ENCODE data around the gene SH3D21. TPM values are rescaled to one million over a fixed set of nuclear protein-coding genes. Genes with fewer than 3 reads are reported as not detected.

SH3D21 gene
- total RNA-seq, 1 donor from 2014 or later = 1.7 TPM

DNA sequence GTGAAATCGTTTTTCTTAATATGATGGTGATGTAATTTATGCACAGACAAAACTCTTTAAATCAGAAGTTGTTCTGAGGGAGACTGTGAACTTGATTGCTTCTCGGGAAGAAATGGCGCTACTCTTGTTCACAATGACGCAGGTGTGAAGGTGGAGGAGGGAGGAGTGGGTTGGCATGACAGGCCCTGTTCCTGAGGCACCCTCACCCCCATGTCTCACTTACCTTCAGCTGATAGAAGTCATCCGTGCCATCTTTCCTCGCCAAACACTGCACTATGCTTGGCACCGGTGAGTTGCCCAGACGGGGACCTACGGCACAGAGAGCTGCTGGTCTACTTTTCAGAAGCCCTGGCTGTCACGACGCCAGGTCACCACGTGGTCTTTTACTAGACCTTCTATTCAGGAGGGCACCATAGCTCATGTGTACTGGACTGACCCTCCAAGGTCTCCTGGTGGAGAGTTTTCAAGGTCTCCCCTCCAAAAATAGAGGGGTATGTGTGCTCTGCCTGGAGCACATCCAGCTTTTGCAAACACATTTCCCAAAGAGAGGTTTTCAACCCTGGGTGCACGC lies 52.4 kb downstream of the SH3D21 start:
- TF ChIP-seq, protein P1, sequence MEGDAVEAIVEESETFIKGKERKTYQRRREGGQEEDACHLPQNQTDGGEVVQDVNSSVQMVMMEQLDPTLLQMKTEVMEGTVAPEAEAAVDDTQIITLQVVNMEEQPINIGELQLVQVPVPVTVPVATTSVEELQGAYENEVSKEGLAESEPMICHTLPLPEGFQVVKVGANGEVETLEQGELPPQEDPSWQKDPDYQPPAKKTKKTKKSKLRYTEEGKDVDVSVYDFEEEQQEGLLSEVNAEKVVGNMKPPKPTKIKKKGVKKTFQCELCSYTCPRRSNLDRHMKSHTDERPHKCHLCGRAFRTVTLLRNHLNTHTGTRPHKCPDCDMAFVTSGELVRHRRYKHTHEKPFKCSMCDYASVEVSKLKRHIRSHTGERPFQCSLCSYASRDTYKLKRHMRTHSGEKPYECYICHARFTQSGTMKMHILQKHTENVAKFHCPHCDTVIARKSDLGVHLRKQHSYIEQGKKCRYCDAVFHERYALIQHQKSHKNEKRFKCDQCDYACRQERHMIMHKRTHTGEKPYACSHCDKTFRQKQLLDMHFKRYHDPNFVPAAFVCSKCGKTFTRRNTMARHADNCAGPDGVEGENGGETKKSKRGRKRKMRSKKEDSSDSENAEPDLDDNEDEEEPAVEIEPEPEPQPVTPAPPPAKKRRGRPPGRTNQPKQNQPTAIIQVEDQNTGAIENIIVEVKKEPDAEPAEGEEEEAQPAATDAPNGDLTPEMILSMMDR (IDR thresholded peaks at IDR 0.05; ENCODE audit: insufficient read depth, low read length, poor library complexity, severe bottlenecking) = no peak
- no peaks in the 10 kb centered on the region for H3K27me3 ChIP-seq (ENCODE audit: control insufficient read depth, insufficient read depth, low read length)
- H3K4me3 ChIP-seq (ENCODE audit: low read depth, low read length) = no peak overlapping the region
- no peak for DNase-seq (ENCODE audit: low read depth)
- H3K36me3 ChIP-seq (ENCODE audit: control insufficient read depth, insufficient read depth, low read length) = peaks cover 2% of the 10 kb centered on the region

DNA sequence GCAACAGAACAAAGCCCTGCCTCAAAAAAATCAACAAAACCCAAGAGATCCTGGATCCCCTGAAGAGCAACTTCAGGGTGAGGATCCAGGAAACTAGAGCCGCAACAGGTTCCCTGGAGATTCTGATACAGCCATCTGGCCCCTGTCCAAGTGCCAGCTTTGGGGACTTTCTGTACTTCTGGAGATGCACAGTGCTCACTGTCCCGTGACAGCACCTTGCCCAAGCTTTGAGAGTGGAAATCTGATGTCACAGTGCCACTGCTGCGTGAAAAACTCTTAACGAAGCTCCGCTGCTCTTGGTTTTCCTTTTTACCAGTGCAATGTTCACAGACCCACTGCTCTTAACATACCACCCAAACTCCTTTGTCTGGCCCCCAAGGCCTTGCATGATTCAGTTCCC lies 53.2 kb downstream of the SH3D21 start:
- H3K4me3 ChIP-seq (ENCODE audit: low read depth, low read length) = no peak overlapping the region
- H3K36me3 ChIP-seq (ENCODE audit: control insufficient read depth, insufficient read depth, low read length) = peaks cover 2% of the 10 kb centered on the region
- H3K27me3 ChIP-seq (ENCODE audit: control insufficient read depth, insufficient read depth, low read length) = no peaks in the 10 kb centered on the region
- DNase-seq (ENCODE audit: low read depth) = no peak
- TF ChIP-seq, protein P1 (IDR thresholded peaks at IDR 0.05; ENCODE audit: insufficient read depth, low read length, poor library complexity, severe bottlenecking) = no peak

DNA sequence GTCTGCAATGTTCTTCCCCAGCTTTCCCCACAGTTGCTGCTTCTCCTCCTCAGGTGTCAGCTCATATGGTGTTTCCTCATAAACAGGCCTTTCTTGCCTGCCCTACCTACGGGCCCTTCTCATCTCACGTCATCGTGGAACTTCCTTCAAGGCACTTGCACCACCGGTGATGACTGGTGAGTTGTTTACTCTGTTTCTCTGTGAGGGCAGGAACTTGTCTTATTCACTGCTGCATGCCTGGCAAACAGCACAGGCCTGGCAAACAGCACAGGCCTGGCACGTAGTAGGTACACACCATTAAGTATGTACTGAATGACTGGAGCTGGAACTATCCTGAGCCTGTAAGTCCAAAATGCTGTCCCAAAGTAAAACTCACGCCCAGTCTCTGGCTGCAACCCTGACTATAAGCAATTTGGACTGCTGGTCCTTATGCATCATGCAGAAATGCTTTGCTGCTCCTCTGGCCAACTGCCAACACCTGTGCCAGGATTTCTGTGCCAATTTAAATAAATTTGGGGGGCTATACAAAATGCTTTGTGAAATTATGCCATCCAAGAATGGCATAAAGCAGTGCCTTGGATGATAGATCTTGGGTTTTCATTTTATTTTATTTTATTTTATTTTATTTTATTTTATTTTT lies 53.9 kb downstream of the SH3D21 start:
- Histone ChIP-seq H3K27me3 (ENCODE audit: control insufficient read depth, insufficient read depth, low read length) (no peaks in the 10 kb centered on the region), H3K36me3 (ENCODE audit: control insufficient read depth, insufficient read depth, low read length) (peaks cover 2% of the 10 kb centered on the region), H3K4me3 (ENCODE audit: low read depth, low read length) (no peak overlapping the region)
- TF ChIP-seq, protein P1 (IDR thresholded peaks at IDR 0.05; ENCODE audit: insufficient read depth, low read length, poor library complexity, severe bottlenecking) = no peak
- DNase-seq (ENCODE audit: low read depth) = no peak

DNA sequence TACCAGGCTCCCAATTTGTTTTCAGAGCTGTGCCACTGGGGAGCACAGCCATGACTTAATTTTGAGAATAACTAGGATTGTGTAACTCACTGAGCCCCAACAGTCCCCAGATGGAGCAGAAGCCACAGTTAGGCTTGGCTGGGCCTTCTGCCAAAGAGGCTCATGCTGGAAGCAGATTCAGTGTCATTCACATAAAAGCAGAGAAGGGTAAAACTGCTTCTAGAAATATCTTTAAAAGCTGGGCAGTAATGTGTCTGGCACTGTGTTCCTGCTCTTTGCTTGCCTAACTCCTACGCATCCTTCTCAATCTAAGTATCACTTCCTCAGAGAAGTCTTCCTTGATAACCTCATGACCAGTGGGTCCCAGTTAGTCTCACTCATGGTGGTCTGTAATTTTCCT lies 59.2 kb downstream of the SH3D21 start:
- no peak overlapping the region for H3K4me3 ChIP-seq (ENCODE audit: low read depth, low read length)
- TF ChIP-seq, protein P1 (IDR thresholded peaks at IDR 0.05; ENCODE audit: insufficient read depth, low read length, poor library complexity, severe bottlenecking) = no peak
- DNase-seq (ENCODE audit: low read depth) = no peak
- no peaks in the 10 kb centered on the region for H3K27me3 ChIP-seq (ENCODE audit: control insufficient read depth, insufficient read depth, low read length)
- H3K36me3 ChIP-seq (ENCODE audit: control insufficient read depth, insufficient read depth, low read length) = peaks cover 2% of the 10 kb centered on the region

DNA sequence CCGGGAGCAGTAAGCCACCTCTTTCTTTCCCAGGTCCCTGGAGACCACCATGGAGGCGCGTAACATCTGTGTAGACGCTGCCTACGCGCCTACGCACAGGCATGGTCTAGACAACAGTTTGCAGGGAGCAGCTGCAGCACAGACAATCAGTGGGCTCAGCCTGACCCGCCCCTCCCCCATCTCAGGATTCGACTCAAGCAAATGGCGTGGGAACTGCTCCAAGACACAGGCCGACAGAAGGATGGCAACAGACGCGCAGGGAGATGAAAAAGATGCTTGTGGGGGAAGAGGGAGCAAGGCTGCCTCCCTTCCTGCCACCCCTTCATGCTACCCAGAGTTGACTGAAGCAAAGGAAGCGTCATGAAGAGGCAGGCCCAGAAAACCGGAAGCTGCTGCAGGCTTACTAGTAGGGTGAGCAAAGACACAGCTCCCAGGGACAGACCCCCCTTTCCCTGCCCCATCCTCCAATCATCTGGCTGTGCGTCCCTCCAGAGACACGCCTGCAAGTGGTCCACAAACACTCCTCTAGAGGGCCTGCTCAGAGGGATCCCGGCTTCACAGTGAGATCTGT lies 60.0 kb downstream of the SH3D21 start:
- Histone ChIP-seq H3K36me3 (ENCODE audit: control insufficient read depth, insufficient read depth, low read length) (peaks cover 2% of the 10 kb centered on the region), H3K27me3 (ENCODE audit: control insufficient read depth, insufficient read depth, low read length) (no peaks in the 10 kb centered on the region), H3K4me3 (ENCODE audit: low read depth, low read length) (no peak overlapping the region)
- DNase-seq (ENCODE audit: low read depth) = no peak
- TF ChIP-seq, protein P1 (IDR thresholded peaks at IDR 0.05; ENCODE audit: insufficient read depth, low read length, poor library complexity, severe bottlenecking) = no peak
